ENCODE data around the gene CD248.
A peak's percentile ranks its signal among the peaks of the same experiment; 100 is the strongest.
"Not testable (repeated sequence)": the region's sequence is repeated elsewhere in the genome, so short reads cannot be mapped to it uniquely, and the experiment has no call there.

Gene CD248

GRCh38 chr11:66288671-66289547 lies 27.9 kb downstream of the CD248 start, which contains the start of gene YIF1A:
Gene YIF1A (minus strand): TSS chr11:66289143. CDS start chr11:66288985, 158 bp downstream.
- DNase-seq (ENCODE audit: low spot score) = peak; percentile 100

- DNase-seq (ENCODE audit: low spot score) = no peak
These were observed 28.8 kb downstream of the CD248 start for GRCh38 chr11:66287889-66288670.

- no peak for DNase-seq (ENCODE audit: low spot score)
These were observed 29.5 kb downstream of the CD248 start for GRCh38 chr11:66287211-66287888.

GRCh38 chr11:66286699-66287098 lies 30.1 kb downstream of the CD248 start:
- no peak for DNase-seq (ENCODE audit: low spot score)

GRCh38 chr11:66285250-66285947 lies 31.4 kb downstream of the CD248 start:
- no peak for DNase-seq (ENCODE audit: low spot score)

- DNase-seq (ENCODE audit: low spot score) = no peak
These were observed 32.2 kb downstream of the CD248 start for GRCh38 chr11:66284526-66285078.

- no peak for DNase-seq (ENCODE audit: low spot score)
These were observed 33.3 kb downstream of the CD248 start for GRCh38 chr11:66283461-66284105.

GRCh38 chr11:66282468-66283455 lies 34.1 kb downstream of the CD248 start:
- DNase-seq (ENCODE audit: low spot score) = peak; percentile 92

GRCh38 chr11:66281776-66282467 lies 34.9 kb downstream of the CD248 start:
- no peak for DNase-seq (ENCODE audit: low spot score)

- no peak for DNase-seq (ENCODE audit: low spot score)
These were observed 35.8 kb downstream of the CD248 start for GRCh38 chr11:66281001-66281400.

- no peak for DNase-seq (ENCODE audit: low spot score)
These were observed 36.4 kb downstream of the CD248 start for GRCh38 chr11:66280428-66280827.

- no peak for DNase-seq (ENCODE audit: low spot score)
These were observed 37.6 kb downstream of the CD248 start for GRCh38 chr11:66279092-66279734.

GRCh38 chr11:66278363-66279091 lies 38.3 kb downstream of the CD248 start:
- no peak for DNase-seq (ENCODE audit: low spot score)

GRCh38 chr11:66277471-66278362 lies 39.1 kb downstream of the CD248 start, which contains the start of gene CNIH2:
Gene CNIH2 (plus strand): TSS chr11:66278175. CDS start chr11:66278457, 282 bp downstream.
- DNase-seq (ENCODE audit: low spot score) = no peak

- DNase-seq (ENCODE audit: low spot score) = not testable (repeated sequence)
These were observed 39.8 kb downstream of the CD248 start for GRCh38 chr11:66277064-66277463.

- not testable (repeated sequence) for DNase-seq (ENCODE audit: low spot score)
These were observed 40.2 kb downstream of the CD248 start for GRCh38 chr11:66276619-66277018.

All from COLO829 (cell line).